GM18507 (cell line): ENCODE data around the gene MAP1LC3B.
A peak's percentile ranks its signal among the peaks of the same experiment; 100 is the strongest.

ENCODE experiments used
- DNase-seq: peaks from one replicate; pipeline ENCODE4 v3.0.0; 2011; ENCODE audit warnings: low read depth; ENCODE audit not compliant: insufficient read length; ENCODE audit errors: extremely low spot score
- FAIRE-seq: peaks from 2 replicates; lab custom pipeline; 2011; peaks lifted over from hg19 to GRCh38; lab: Jason Lieb, UNC

The MAP1LC3B gene

GRCh38 chr16:87391950-87392820 lies at the start of gene MAP1LC3B:
MAP1LC3B (plus strand) TSS chr16:87392336; CDS start chr16:87392428, 92 bp downstream.
- DNase-seq (peak; percentile 90), FAIRE-seq (peak; percentile 69)

- DNase-seq, result no peak
- no peak for FAIRE-seq
These were observed 49.6 kb upstream of the MAP1LC3B start for GRCh38 chr16:87342504-87342903.

GRCh38 chr16:87342978-87343752 lies 49.0 kb upstream of the MAP1LC3B start:
- DNase-seq (no peak), FAIRE-seq (no peak)

- FAIRE-seq (no peak), DNase-seq (no peak)
These were observed 48.4 kb upstream of the MAP1LC3B start for GRCh38 chr16:87343753-87344050.

GRCh38 chr16:87344165-87344930 lies 47.8 kb upstream of the MAP1LC3B start:
- FAIRE-seq (no peak), DNase-seq (no peak)

DNA sequence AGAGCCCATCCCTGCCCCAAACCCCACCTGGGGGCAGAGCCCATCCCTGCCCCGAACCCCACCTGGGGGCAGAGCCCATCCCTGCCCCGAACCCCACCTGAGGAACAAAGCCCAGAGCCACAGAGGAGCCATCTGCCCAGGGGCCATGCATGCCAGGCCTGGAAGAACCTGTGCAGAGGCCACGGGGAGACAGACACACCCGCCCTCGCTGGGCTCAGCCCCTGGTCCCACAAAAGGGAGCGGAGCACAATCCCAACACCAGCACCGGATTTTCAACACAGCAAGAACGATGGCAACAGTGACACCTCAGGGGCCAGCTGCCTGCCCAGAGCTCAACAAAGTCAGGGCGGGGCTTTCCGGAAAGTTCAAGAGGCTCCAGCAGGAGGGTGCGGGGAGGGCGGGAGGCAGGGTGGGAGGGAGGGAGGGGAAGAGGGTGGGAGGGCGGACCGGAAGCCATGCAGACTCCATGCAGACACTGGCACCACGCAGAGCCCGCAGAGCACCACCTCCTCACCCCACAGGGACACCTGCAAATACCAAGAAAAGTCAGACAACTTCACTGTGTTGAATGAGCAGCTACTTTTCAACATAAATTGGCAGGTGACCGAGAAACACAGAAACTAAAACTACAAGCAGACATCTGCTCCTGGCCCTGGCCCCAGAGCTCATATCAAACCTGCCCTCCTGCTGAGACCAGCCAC lies 47.1 kb upstream of the MAP1LC3B start:
- DNase-seq (no peak), FAIRE-seq (no peak)

DNA sequence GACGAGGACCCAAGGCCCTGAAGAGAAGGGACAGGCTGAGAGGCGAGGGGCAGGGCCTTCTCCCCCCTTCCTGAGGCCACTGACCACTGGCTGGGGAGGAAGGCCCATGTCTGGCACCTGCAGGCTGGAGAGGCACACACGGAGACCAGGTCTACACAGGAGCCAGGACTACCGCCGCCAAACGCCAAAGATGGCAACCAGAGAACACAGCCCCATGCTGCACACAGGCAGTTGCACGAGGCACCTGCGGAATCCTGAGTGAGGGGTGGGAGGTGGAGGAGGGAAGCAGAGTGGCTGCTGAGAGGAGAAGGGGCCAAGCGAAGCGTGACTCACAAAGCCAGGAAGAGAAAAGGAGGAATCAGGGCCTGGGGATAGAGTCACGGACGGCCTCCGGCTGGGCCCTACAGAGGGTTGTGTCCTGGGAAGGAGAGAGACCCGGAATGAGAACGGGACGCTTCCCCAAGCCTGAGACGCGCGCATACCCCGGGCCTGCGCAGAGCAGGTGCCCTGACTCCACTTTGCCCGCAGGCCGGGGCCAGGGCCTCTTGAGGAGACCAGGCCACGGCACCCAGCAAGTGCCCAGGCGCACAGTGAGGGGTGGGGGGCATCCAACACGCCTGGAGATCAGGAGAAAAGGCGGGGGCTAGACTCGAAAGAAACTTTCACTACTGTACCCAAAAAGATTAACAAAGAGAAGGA lies 46.3 kb upstream of the MAP1LC3B start:
- FAIRE-seq (no peak), DNase-seq (no peak)

DNA sequence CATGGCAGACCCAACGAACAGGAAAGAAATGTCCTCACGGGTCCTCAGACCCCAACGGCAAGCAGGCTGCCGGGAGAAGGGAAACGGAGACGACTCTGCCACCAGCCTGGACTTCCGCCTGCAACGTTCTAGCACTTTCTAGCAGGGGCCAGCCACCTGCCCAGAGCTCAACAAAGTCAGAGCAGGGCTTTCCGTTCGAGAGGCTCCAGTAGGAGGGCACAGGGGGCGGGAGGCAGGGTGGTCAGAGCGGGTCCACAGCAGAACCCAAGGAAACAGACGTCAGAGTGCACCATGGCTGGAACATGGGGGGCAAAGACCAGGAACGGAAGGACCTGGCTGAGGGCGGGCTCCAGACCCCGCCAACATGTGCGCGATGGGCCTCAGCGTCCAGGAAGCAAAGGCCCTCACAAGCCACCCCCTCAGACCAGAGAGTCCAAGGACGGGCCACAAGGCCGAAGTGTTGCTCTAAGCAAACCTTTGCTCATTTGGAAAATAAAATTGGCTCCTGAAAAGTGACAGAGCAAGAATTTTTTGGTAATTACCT lies 45.5 kb upstream of the MAP1LC3B start:
- FAIRE-seq, result no peak
- no peak for DNase-seq

GRCh38 chr16:87347932-87348615 lies 44.1 kb upstream of the MAP1LC3B start:
- DNase-seq (no peak), FAIRE-seq (no peak)

DNA sequence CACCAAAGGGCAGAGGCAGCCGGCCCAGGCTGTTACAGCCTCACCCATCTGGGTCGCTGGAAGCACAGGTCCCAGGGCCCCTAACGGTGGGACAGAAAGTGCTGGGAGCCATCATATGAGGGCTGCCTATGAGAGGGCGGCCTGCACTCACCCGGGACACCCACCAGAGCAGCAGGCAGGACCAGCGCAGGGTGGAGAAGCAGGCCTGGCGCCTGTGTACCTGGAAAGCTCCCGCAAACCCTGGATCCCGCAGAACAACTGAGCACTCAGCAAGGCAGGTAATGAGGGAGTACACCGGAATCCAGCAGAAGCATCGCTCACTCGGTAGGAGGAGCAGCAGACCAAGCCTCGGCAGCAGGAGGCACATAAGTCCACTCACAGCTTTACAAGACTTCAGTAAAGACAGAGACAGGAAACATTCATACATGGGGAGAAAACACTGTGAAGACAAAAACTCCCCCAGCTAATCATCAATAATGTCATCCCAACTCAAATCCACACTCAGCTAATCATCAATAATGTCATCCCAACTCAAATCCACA lies 43.4 kb upstream of the MAP1LC3B start:
- DNase-seq (no peak), FAIRE-seq (no peak)

- no peak for DNase-seq
- FAIRE-seq, result no peak
These were observed 42.1 kb upstream of the MAP1LC3B start for GRCh38 chr16:87350031-87350430.

GRCh38 chr16:87350681-87351319 lies 41.3 kb upstream of the MAP1LC3B start:
- DNase-seq, result no peak
- no peak for FAIRE-seq

DNA sequence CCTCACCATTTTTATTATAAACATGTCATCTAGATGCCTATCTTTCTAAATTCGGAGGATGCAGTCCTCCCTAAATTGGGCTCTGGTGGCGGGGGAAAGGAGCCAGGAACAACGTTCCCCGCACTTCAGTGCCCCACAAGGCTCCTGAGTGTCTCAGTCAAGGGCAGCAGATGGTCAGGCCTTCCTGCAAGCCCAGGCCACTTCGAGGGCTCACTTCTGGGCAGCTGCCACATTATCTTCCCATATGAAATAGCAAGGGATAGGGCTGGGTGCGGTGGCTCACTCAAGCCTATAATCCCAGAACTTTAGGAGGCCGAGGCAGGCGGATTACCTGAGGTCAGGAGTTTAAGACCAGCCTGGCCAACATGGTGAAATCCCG lies 40.8 kb upstream of the MAP1LC3B start:
- DNase-seq (no peak), FAIRE-seq (no peak)

DNA sequence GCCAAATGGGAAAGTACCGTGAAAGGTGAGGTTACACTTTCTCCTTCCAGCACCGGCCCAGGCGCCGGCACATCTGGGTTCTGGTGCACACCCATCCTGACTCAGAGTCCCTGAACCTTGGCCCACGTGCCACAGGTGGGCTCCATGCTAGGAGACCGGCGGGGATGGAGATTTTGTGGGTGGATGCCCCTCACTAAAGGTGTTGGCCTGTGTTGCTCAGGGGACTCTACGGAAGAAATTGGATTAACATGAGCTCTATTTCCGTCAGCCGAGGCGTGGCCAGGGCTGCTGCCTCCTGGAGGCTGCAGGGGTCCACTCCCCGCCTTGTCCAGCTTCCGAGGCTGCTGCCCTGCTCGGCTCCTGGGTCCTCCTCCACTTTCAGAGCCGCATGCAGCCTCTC lies 39.3 kb upstream of the MAP1LC3B start:
- no peak for DNase-seq
- FAIRE-seq, result no peak

DNA sequence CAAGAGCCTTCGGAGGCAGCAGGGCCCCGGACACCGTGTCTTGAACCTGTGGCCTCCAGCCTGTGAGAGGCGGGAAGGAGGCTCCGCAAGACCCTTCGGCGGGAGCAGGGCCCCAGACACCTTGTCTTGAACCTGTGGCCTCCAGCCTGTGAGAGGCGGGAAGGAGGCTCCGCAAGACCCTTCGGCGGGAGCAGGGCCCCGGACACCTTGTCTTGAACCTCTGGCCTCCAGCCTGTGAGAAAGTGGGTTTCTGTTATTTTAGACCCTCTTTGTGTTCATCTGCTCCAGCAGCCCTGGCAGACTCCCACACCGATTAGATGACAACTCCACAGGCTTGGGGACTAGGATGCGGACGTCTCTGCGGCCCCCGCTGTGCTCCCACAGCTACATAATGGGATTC lies 38.5 kb upstream of the MAP1LC3B start:
- FAIRE-seq, result no peak

GRCh38 chr16:87356491-87356853 lies 35.7 kb upstream of the MAP1LC3B start:
- FAIRE-seq (no peak), DNase-seq (no peak)

More for the DNA sequence above, 38.5 kb upstream of the MAP1LC3B start:
- DNase-seq, result no peak

DNA sequence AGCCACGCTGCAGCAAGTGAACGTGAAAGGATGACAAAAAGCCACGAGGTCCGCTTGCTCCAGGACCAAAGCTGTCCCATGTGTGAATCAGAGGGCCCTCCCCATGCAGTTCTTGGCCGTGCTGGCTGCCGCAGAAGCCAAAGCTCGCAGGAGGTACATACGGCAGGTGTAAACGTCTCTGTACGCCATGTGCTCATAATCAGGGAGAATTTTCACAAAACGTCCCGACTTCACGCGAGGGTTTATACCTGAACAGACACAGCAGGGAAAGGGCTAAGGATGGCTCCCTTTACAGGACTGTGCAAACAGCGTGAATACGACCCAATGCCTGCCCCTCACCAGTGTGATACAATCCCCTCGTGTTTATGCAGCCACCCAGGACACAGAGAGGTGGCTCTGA lies 33.9 kb upstream of the MAP1LC3B start:
- FAIRE-seq (no peak), DNase-seq (no peak)

GRCh38 chr16:87358696-87359095 lies 33.4 kb upstream of the MAP1LC3B start:
- FAIRE-seq (no peak), DNase-seq (no peak)
